LoVo (cell line): Measurements from ENCODE around the gene CEP72.

ENCODE experiments used
- DNase-seq: peaks from one replicate; pipeline ENCODE4 v3.0.0-alpha.2; 2016; ENCODE audit warnings: low spot score

CEP72 gene

DNA sequence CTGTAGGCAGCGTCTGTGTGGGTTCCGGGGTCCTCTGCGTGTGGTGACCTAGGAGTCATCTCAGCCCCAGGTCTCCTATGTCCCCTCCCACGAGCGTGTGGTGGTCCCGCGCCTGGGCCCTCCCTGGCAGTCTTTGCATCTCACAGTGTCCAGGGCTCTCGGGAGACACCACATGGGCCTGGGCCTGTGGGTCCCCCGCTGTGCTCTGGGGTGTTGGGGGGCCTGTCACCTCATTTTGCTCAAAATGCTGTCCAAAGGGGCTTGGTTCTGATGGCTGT is 27.1 kb downstream of the CEP72 start:
- DNase-seq: no peak

- DNase-seq: no peak
Measured at GRCh38 chr5:639584-640213, 27.6 kb downstream of the CEP72 start.

DNA sequence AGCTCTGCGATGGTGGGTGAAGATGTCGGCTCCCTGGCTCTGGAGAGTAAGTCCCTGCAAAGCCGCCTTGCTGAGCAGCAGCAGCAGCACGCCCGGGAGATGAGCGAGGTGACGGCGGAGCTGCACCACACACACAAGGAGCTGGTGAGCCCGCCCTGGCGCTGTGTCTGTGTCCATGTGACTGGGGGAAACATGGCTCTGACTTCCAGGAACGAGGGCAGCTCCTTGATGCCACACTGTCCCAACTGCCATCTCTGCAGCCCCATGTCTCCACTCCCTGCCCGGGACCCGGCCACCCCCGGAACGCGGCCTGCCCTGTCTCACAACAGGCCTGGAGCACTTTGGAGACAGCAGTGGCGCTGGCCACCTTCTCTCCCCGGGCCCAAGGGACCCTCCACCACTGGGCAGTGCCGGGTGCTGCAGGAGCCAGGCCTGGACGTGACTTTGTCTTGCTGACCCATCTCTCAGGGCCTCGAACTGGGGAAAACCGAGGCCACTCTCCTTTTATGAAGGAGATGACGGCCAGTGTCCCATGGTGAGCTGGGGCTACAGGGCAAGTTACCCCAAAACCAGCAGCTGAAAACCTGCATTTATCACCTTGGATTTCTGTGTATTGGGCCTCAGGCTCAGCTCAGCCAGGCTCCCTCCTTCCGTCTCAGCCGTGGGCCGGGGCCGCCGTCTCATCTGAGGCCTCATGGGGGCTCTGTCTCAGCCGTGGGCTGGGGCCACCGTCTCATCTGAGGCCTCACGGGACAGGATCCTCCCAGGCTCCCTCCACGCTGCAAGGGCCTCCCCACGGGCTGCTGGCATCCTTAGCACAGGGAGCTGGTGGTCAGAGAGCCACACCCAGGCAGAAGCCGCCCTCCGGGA is 28.6 kb downstream of the CEP72 start:
- no peak for DNase-seq

GRCh38 chr5:641331-641765 is 29.2 kb downstream of the CEP72 start:
- DNase-seq: no peak

- DNase-seq: no peak
Measured at GRCh38 chr5:642481-642880, 30.3 kb downstream of the CEP72 start.

GRCh38 chr5:643351-643801 is 31.2 kb downstream of the CEP72 start:
- DNase-seq: no peak

- no peak for DNase-seq
Measured at GRCh38 chr5:643811-644271, 31.7 kb downstream of the CEP72 start.

DNA sequence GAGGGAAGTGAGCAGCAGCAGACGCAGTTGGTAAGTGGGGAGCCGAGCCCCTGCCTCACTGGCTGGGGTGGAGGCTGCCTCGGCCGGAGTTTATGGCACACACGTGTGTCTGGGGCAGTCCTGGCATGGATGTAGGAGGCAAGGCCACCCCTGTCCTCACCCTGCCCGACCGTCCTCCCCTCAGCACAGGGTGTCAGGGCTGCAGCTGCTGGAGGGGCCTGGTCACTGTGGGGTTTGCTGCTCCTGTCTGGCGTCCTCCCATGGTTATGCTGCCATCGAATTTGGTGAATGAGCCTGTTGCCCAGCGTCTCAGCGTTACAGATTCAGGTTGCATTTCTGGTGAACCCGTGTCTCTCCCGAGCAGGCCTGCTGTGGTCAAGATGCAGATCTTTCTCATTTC is 32.4 kb downstream of the CEP72 start:
- no peak for DNase-seq

- DNase-seq: no peak
Measured at GRCh38 chr5:644971-645370, 32.8 kb downstream of the CEP72 start.

DNA sequence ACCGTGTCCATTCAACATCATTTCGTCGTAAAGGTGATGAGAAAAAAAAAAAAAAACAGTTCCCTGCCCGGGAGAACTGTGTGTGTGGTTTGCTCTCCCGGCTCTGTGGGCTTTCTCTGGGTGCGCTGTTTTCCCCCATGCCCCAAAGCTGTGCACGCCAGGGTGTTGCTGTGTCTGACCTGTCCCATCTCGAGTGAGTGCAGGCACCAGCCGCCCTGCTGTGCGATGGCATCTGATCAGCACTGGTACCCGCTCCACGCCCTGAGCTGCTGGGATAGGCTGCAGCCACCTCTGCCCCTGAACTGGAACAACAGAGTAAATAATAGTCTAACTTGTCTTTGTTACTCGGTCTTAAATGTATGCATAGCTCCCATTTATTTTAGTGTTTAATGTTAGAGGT is 33.3 kb downstream of the CEP72 start:
- no peak for DNase-seq

GRCh38 chr5:646396-647201 is 34.5 kb downstream of the CEP72 start:
- DNase-seq: no peak

DNA sequence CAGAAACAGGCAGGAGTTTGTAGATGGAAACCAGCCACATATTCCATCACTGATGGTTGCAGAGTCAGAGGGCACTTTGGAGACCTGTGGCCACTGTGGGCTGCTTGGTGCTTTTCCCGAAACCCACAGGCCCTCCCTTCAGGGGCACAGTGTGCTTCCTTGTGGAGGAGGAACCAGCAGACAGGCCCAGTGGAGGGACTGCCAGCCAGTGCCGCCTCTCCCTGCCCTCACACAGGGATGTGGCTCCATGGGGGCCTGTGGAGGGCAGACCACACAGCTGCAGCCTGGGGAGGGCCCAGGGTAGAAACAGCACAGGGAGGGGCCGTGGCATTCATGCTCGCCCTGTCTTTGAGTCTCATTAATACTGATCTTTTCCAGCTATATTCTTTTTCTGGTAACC is 35.2 kb downstream of the CEP72 start:
- DNase-seq: no peak

DNA sequence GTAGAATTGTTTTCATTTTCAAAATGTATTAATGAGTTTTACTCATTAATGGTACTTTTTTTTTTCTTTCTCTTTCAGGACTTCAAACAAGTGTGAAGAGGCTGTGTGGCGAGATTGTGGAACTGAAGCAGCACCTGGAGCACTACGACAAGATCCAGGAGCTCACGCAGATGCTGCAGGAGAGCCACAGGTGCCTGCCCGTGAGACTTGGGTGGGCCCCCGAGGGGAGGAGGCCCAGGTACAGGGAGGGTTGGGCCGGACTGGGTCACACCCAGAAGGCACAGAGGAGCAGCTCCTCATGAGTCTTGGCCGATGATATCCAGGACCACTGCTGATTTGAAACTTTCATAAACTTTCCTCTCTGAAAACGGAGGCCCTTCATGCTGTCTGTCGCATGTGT is 35.6 kb downstream of the CEP72 start:
- DNase-seq: no peak

DNA sequence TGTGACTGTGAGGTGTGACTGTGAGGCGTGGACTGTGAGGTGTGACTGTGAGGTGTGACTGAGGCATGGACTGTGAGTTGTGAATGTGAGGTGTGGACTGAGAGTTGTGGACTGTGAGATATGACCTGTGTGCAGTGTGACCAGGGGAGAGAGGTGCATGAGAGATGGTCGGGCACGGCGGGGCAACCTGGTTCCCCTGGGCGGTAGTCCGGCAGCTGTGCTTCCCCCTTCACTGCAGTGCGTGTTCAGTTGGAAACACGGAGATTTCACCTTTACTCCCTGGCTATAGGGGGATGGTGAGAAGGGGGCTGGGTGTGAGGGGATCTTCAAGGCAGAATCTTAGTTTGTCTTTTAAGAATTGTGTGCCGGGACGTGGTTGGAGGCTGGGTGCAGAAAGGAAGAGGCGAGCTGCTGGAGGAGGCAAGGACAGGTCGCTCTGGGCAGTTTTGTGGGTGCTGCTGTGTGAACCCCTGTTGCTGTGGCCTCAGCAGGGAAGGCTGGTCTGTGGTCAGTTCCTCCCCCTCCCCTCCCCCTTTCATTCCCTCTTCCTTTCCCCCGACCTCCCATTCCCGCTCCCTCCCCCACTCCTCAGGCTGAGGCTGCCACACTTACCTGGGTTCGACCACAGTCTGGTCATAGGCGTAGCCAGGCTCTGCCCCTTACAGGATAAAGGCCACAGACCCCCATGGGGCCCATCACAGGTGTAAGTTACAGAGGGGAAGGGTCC is 39.3 kb downstream of the CEP72 start:
- DNase-seq: no peak

- no peak for DNase-seq
Measured at GRCh38 chr5:652023-652515, 39.9 kb downstream of the CEP72 start.

DNA sequence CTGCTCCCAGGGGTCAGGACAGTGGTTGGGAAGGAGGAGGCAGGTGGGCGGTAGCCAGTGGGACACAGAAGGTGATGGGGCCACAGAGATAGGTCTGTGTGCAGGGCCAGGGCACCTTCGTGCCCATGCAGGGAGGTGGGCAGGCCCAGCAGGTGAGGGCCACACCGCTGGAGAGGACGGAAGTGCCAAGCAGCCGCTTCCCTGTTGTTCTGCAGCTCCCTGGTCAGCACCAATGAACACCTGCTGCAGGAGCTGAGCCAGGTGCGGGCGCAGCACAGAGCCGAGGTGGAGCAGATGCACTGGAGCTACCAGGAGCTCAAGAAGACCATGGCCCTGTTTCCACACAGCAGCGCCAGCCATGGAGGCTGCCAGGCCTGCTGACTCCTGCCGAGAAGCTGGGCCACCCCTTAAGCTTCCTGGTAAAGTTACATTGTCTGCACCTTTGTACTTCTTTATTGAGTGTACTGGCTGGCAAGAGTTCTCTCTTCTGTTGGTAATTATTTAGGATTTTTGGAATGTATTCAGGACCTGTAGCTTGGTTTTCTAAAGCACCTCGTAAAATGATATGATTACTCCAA is 40.7 kb downstream of the CEP72 start:
- DNase-seq: no peak

GRCh38 chr5:654071-654778 is 42.1 kb downstream of the CEP72 start:
- DNase-seq: no peak

GRCh38 chr5:655406-655805 is 43.3 kb downstream of the CEP72 start:
- no peak for DNase-seq

DNA sequence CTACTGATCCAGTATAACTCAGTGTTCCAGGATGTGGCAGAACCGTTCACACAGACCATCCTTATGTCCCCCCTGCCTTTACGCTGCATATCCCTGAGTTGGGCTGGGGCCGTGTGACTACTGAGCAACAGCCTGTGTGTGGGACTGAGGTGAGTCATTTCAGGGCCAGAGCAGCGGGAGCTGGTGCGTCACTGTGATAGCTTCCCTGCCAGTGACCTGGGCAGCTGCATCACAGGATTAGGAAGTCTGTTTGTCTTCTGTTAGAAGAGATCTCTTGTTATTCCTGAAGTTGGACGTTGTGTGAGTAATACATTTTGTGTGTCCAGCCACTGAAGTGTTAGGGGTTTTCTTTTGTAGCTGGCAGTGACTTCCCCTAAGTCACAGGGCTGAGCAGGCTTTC is 45.4 kb downstream of the CEP72 start:
- no peak for DNase-seq

DNA sequence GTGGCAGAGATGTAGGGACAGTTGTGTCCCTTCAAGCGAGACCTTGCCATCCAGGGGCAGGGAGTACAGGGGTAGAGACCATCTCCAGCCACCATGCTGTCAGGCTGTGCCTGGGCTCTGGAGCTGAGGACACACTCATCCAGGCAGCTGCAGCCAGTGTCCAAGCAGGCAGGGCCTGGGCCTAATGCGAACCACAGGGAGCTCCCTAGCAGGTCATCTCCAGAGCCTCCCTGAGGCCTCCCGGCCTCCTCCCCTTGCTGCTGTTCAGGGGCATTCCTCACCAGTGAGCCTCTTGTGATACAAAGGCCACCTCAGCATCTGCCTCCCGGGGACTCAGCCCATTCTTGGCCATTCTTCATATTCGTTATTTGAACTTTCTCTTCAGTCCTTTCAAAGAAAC is 46.0 kb downstream of the CEP72 start:
- DNase-seq: no peak
